DMS153 treated with DMSO at 0.1 percent for 48 hours (cell line): ENCODE results near the gene NINJ1.
A peak's percentile ranks its signal among the peaks of the same experiment; 100 is the strongest.
"Not testable (repeated sequence)": the region's sequence is repeated elsewhere in the genome, so short reads cannot be mapped to it uniquely, and the experiment has no call there.

Source experiments
- DNase-seq: peaks from one replicate; lab custom pipeline; 2025; ENCODE audit not compliant: unreplicated experiment; lab: John Stamatoyannopoulos, UW

The NINJ1 gene

GRCh38 chr9:93107151-93107824 lies 26.8 kb downstream of the NINJ1 start:
- DNase-seq: no peak

GRCh38 chr9:93105620-93106019 lies 28.4 kb downstream of the NINJ1 start:
- DNase-seq: no peak

- not testable (repeated sequence) for DNase-seq
Measured at GRCh38 chr9:93101086-93101485, 33.0 kb downstream of the NINJ1 start.

GRCh38 chr9:93100276-93100636 lies 33.8 kb downstream of the NINJ1 start:
- DNase-seq: no peak

GRCh38 chr9:93099551-93100275 lies 34.3 kb downstream of the NINJ1 start:
- no peak for DNase-seq

GRCh38 chr9:93098236-93098946 lies 35.7 kb downstream of the NINJ1 start:
- DNase-seq: no peak

- no peak for DNase-seq
Measured at GRCh38 chr9:93097511-93098201, 36.4 kb downstream of the NINJ1 start.

GRCh38 chr9:93096811-93097382 lies 37.2 kb downstream of the NINJ1 start:
- no peak for DNase-seq

GRCh38 chr9:93096131-93096802 lies 37.8 kb downstream of the NINJ1 start, which contains the start of gene CARD19:
Gene CARD19 (plus strand): TSS chr9:93096217. CDS start chr9:93096346, 129 bp downstream.
- DNase-seq: no peak

- peak; percentile 97 for DNase-seq
Measured at GRCh38 chr9:93095205-93096130, 38.6 kb downstream of the NINJ1 start.

GRCh38 chr9:93094658-93095204 lies 39.3 kb downstream of the NINJ1 start:
- DNase-seq: no peak

- DNase-seq: no peak
Measured at GRCh38 chr9:93093877-93094657, 40.0 kb downstream of the NINJ1 start.

GRCh38 chr9:93093127-93093876 lies 40.7 kb downstream of the NINJ1 start:
- DNase-seq: no peak

- no peak for DNase-seq
Measured at GRCh38 chr9:93092251-93092991, 41.6 kb downstream of the NINJ1 start.

- no peak for DNase-seq
Measured at GRCh38 chr9:93091453-93092081, 42.5 kb downstream of the NINJ1 start.

- DNase-seq: no peak
Measured at GRCh38 chr9:93091056-93091452, 43.0 kb downstream of the NINJ1 start.
